IPS-18a (cell line): Measurements from ENCODE around the gene PIGU.
"Not testable (repeated sequence)": the region's sequence is repeated elsewhere in the genome, so short reads cannot be mapped to it uniquely, and the experiment has no call there.

Experiments used
- H3K27ac ChIP-seq: one replicate; pipeline ENCODE4 v1.5.1; 2013; ENCODE audit warnings: low read length
- H3K27me3 ChIP-seq: one replicate; pipeline ENCODE4 v1.6.1; 2013; ENCODE audit warnings: mild to moderate bottlenecking, low read length; ENCODE audit not compliant: control insufficient read depth, insufficient read depth
- H3K36me3 ChIP-seq: one replicate; pipeline ENCODE4 v1.6.1; 2013; ENCODE audit warnings: low read depth, low read length; ENCODE audit not compliant: control insufficient read depth
- H3K4me1 ChIP-seq: one replicate; pipeline ENCODE4 v1.6.1; 2013; ENCODE audit warnings: low read depth, low read length; ENCODE audit not compliant: control insufficient read depth
- H3K4me3 ChIP-seq: one replicate; pipeline ENCODE4 v1.5.1; 2013; ENCODE audit warnings: low read length
- H3K9ac ChIP-seq: one replicate; pipeline ENCODE4 v1.6.1; 2013; ENCODE audit warnings: mild to moderate bottlenecking, low read length, moderate library complexity
- H3K9me3 ChIP-seq: one replicate; pipeline ENCODE4 v1.6.1; 2013; ENCODE audit warnings: low read depth, low read length; ENCODE audit not compliant: control insufficient read depth

Gene PIGU, protein sequence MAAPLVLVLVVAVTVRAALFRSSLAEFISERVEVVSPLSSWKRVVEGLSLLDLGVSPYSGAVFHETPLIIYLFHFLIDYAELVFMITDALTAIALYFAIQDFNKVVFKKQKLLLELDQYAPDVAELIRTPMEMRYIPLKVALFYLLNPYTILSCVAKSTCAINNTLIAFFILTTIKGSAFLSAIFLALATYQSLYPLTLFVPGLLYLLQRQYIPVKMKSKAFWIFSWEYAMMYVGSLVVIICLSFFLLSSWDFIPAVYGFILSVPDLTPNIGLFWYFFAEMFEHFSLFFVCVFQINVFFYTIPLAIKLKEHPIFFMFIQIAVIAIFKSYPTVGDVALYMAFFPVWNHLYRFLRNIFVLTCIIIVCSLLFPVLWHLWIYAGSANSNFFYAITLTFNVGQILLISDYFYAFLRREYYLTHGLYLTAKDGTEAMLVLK

DNA sequence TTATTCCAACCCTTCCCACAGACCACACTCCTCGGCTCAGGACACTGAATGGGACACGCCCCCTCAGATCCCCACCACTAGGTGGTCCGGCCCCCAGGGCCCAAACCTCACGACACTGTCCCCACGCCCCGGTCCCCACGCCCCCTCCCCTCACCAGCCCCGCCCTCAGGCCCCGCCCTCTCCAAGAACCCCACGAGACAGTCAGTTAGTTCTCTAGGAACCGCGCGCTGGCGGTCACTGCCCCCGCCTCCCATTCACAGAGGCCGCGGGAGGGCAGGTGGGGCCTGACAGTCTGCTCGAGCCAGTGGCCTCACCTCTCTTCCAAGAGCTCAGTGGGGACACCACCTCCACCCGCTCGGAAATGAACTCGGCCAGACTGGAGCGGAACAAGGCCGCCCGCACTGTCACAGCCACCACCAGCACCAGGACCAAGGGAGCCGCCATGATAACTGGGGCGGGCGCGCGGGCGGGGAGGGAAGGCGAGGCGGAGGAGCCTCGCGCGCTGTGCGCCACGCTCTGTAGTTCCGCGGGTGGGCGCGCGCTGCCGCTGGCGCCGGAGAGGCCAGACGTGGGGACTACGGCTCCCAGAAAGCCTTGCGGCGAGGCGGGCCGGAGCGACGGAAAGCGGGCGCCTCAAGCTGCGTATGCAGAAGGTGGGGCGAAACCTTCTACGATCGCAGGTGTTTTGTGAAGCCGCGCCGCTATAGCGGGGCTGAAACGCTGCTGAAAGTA is at the start of gene PIGU:
Gene PIGU, minus strand, starts transcription at position 451 of the 732 bp plus-strand sequence. Its CDS starts 7 bp downstream, at position 444.
- Histone ChIP-seq H3K9ac (peak within 1 kb of the TSS; percentile 71), H3K4me3 (peak within 1 kb of the TSS; percentile 96), H3K4me1 (no peaks in the 10 kb centered on the region), H3K27ac (no peak within 1 kb of the TSS), H3K36me3 (no peaks in the 10 kb centered on the region), H3K9me3 (no peaks in the 10 kb centered on the region), H3K27me3 (no peaks in the 10 kb centered on the region)

DNA sequence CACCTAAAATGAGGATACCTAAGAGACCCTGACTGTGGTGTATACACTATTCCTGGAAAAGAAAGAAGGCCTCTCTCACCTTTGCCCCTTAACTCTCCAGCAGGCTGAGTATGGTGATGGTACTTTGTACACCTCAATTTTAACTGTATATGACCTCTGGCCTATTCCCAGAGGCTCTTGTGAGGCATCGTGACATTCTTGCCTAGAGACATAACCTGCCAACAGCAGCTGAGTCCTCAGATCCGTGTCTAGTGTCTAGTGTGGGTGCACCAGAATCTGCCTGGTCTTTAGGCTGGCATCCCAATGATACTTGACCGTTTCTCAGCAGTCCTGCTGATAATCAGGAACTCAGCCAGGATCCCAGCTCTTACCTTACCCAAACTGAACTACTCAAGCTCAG is 47.3 kb upstream of the PIGU start:
- H3K4me1 ChIP-seq, result no peaks in the 10 kb centered on the region
- H3K9ac ChIP-seq, result no peak overlapping the region
- H3K27ac ChIP-seq, result no peak overlapping the region
- H3K27me3 ChIP-seq, result no peaks in the 10 kb centered on the region
- H3K9me3 ChIP-seq, result no peaks in the 10 kb centered on the region
- no peaks in the 10 kb centered on the region for H3K36me3 ChIP-seq
- no peak overlapping the region for H3K4me3 ChIP-seq

- not testable (repeated sequence) for H3K9me3 ChIP-seq, H3K27me3 ChIP-seq, H3K36me3 ChIP-seq, H3K4me3 ChIP-seq, H3K4me1 ChIP-seq, H3K9ac ChIP-seq, H3K27ac ChIP-seq
Measured at GRCh38 chr20:34722560-34722959, 45.7 kb upstream of the PIGU start.

DNA sequence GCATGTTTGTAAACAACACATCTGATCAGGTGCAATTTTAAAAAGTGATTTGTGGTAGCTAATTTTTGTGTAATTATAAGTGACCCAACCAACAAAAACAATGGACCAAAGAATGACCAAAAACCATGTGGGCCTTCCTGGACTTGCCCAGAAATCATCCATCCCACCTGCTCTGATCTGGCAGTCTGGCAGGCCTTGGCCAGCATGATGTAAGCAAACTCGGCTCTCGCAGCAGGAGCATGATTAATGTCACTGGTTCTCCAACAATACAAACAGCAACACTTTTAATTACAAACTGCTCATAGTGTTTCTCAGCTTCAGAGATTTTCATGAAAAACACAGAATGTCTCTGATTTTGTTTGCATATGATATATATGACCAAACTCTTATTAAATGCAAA is 43.4 kb upstream of the PIGU start:
- Histone ChIP-seq H3K9ac (no peak overlapping the region), H3K4me3 (no peak overlapping the region), H3K4me1 (no peaks in the 10 kb centered on the region), H3K36me3 (no peaks in the 10 kb centered on the region), H3K27me3 (no peaks in the 10 kb centered on the region), H3K9me3 (no peaks in the 10 kb centered on the region), H3K27ac (no peak overlapping the region)

GRCh38 chr20:34719242-34720017 is 42.5 kb upstream of the PIGU start:
- not testable (repeated sequence) for H3K9me3 ChIP-seq, H3K4me1 ChIP-seq, H3K27me3 ChIP-seq, H3K9ac ChIP-seq, H3K4me3 ChIP-seq, H3K36me3 ChIP-seq, H3K27ac ChIP-seq

GRCh38 chr20:34717230-34718095 is 40.6 kb upstream of the PIGU start:
- H3K27me3 ChIP-seq, result peaks cover 1% of the 10 kb centered on the region
- no peaks in the 10 kb centered on the region for H3K4me1 ChIP-seq
- H3K9ac ChIP-seq, result no peak overlapping the region
- no peak overlapping the region for H3K4me3 ChIP-seq
- no peaks in the 10 kb centered on the region for H3K36me3 ChIP-seq
- no peaks in the 10 kb centered on the region for H3K9me3 ChIP-seq
- no peak overlapping the region for H3K27ac ChIP-seq

- no peaks in the 10 kb centered on the region for H3K9me3 ChIP-seq
- peaks cover 7% of the 10 kb centered on the region for H3K27me3 ChIP-seq
- H3K4me3 ChIP-seq, result no peak overlapping the region
- H3K4me1 ChIP-seq, result no peaks in the 10 kb centered on the region
- no peak overlapping the region for H3K27ac ChIP-seq
- H3K9ac ChIP-seq, result no peak overlapping the region
- H3K36me3 ChIP-seq, result no peaks in the 10 kb centered on the region
Measured at GRCh38 chr20:34716921-34717229, 40.0 kb upstream of the PIGU start.

DNA sequence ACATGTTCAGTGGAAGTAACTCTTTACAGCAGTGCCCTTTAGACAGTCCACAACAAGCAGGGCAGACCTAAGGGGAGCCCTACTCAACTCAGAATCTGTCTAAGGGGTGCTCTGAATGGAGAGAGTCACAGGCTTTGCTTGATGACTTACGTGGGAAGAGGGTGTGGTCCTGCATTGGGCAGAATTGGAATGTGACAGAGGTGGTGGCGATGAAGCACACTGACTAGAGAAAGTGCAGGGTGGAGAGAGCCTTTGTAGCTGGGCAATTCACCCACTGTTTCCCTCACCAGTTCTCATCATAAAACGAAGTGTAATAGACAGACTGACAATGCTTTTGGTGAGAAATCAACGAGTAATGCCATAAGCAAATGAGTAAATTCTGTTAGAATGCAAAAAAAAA is 38.5 kb upstream of the PIGU start:
- H3K4me3 ChIP-seq, result no peak overlapping the region
- no peak overlapping the region for H3K9ac ChIP-seq
- no peak overlapping the region for H3K27ac ChIP-seq
- no peaks in the 10 kb centered on the region for H3K36me3 ChIP-seq
- H3K9me3 ChIP-seq, result no peaks in the 10 kb centered on the region
- H3K27me3 ChIP-seq, result peaks cover 22% of the 10 kb centered on the region
- no peaks in the 10 kb centered on the region for H3K4me1 ChIP-seq

DNA sequence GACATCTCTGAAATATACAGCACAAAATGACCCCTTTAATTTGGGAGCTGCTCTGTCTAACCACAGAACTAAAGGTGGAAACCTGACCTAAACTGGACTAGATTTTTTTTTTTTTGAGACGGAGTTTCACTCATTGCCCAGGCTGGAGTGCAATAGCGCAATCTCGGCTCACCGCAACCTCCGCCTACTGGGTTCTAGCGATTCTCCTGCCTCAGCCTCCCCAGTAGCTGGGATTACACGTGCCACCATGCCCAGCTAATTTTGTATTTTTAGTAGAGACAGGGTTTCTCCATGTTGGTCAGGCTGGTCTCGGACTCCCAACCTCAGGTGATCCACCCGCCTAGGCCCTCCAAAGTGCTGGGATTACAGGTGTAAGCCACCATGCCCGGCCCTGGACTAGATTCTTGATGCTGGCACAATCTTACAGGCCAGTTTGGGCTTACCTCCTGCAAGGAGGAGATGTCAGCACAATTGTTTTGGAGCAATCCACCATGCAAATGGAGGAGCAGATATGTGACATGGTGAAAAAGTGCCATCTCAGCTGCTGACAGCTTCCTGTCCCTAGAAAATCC is 37.1 kb upstream of the PIGU start:
- not testable (repeated sequence) for H3K9ac ChIP-seq, H3K9me3 ChIP-seq, H3K36me3 ChIP-seq, H3K4me1 ChIP-seq, H3K27ac ChIP-seq, H3K4me3 ChIP-seq
- H3K27me3 ChIP-seq, result peaks cover 31% of the 10 kb centered on the region

DNA sequence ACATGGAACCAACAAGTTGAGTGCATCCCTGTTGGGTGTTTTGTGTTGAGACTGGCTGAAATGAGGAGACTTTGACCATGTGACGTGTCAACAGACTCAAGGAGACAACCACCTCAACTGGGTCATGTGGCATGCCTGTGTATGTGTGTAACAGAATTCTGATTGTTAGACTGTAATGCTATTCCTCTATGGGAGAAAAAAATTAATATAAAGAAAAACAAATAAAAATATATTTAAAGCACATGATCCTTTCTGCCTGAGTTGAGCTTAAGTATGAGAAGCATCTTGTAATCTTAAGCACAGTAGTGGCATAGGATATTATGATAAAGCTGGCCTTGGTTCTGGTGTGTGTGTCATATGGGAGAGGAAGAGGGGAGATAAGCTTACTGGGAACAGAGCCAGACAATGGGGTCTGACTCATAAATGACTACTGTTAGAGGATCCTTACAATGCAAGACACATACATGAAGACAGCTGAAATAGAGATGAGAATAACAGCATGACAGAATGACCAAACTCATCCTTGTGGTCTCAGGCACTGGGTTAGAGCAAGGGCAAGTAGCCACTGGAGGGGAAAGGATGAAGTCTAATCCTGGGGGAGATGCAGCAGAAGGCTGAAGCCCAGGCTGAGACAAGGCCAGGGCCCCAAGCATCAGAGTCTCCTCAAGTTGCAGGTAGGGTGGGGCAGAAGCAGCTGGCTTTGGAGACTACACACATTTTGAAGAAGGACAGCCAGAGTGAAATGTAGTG is 36.5 kb upstream of the PIGU start:
- Histone ChIP-seq H3K27ac (no peak overlapping the region), H3K4me3 (no peak overlapping the region), H3K9ac (no peak overlapping the region), H3K9me3 (no peaks in the 10 kb centered on the region), H3K36me3 (no peaks in the 10 kb centered on the region), H3K4me1 (no peaks in the 10 kb centered on the region), H3K27me3 (peaks cover 36% of the 10 kb centered on the region)
